Esophagus mucosa (tissue), 1 donor: ENCODE measurements around the gene SUB1. TPM values are rescaled to one million over a fixed set of nuclear protein-coding genes. Genes with fewer than 3 reads are reported as not detected.
"Not testable (repeated sequence)": the region's sequence is repeated elsewhere in the genome, so short reads cannot be mapped to it uniquely, and the experiment has no call there.

Experiments
- ATAC-seq: fragments of 200-7000 bp; cut with Tn5 transposase; one replicate; pipeline ENCODE4 v1.9.1; 2020
- total RNA-seq: library from RNA; stranded (reverse); gene quantifications from one replicate; pipeline ENCODE4 v1.2.4, GENCODE V29; 2023
- donor health status: DM: yes; HTN: yes; CAD: no.

SUB1 gene
- total RNA-seq, 1 donor from 2014 or later = 188 TPM

- ATAC-seq = no peak
Measured at GRCh38 chr5:32601623-32602295, 16.4 kb downstream of the SUB1 start.

- no peak for ATAC-seq
Measured at GRCh38 chr5:32602906-32603305, 17.5 kb downstream of the SUB1 start.

GRCh38 chr5:32604800-32605765, 19.7 kb downstream of the SUB1 start:
- no peak for ATAC-seq

- ATAC-seq = peak; percentile 18
Measured at GRCh38 chr5:32605766-32606152, 20.4 kb downstream of the SUB1 start.

GRCh38 chr5:32612134-32612888, 27.0 kb downstream of the SUB1 start:
- ATAC-seq = no peak

- peak; percentile 83 for ATAC-seq
Measured at GRCh38 chr5:32613050-32613672, 27.8 kb downstream of the SUB1 start.

- no peak for ATAC-seq
Measured at GRCh38 chr5:32615236-32615635, 29.9 kb downstream of the SUB1 start.

GRCh38 chr5:32618962-32619361, 33.6 kb downstream of the SUB1 start:
- no peak for ATAC-seq

- ATAC-seq = no peak
Measured at GRCh38 chr5:32621256-32621655, 35.9 kb downstream of the SUB1 start.

- no peak for ATAC-seq
Measured at GRCh38 chr5:32625106-32625505, 39.7 kb downstream of the SUB1 start.

GRCh38 chr5:32625547-32625946, 40.2 kb downstream of the SUB1 start:
- ATAC-seq = no peak

GRCh38 chr5:32627219-32627870, 42.0 kb downstream of the SUB1 start:
- ATAC-seq = no peak

GRCh38 chr5:32628049-32628844, 42.9 kb downstream of the SUB1 start:
- ATAC-seq = no peak

GRCh38 chr5:32630867-32631491, 45.6 kb downstream of the SUB1 start:
- no peak for ATAC-seq

- ATAC-seq = not testable (repeated sequence)
Measured at GRCh38 chr5:32633017-32633416, 47.7 kb downstream of the SUB1 start.

GRCh38 chr5:32638309-32638708, 53.0 kb downstream of the SUB1 start:
- no peak for ATAC-seq

- ATAC-seq = peak; percentile 37
Measured at GRCh38 chr5:32639943-32640342, 54.6 kb downstream of the SUB1 start.

- peak; percentile 47 for ATAC-seq
Measured at GRCh38 chr5:32642276-32643002, 57.1 kb downstream of the SUB1 start.

- no peak for ATAC-seq
Measured at GRCh38 chr5:32645246-32645645, 59.9 kb downstream of the SUB1 start.
